ENCODE results near the gene RXRB.

RXRB gene

GRCh38 chr6:33174784-33175183 lies 25.7 kb downstream of the RXRB start:
- DNase-seq: no peak

DNA sequence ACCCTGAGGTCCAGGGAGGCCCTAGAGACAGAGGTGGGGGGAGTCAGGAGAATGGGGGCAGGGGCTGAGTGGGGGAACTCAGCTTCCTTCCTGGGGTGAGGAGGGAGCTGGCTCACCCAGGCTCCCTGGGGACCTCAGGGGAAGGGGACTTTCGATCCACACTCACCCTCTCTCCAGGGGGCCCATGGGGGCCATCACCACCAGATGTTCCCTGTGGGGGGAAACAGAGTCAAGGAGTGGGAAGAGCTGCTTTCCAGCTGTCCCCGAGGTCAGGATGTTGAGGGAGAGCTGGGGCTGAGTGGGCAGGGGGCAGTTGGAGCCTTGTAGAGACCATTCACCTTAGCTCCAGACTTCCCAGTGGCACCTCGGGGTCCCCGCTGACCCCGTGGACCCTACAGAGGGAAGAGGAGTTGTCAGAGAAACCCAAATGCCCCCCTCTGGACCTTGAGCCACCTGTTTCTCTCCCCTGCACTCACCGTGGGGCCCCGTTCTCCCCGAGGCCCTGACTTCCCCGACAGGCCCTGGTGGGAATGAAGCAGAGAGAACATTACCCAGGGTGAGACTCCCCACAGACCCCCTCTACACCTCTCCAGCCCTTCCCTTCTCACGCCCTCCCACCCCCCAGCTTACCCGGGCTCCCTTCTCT lies 26.8 kb downstream of the RXRB start:
- no peak for DNase-seq

DNA sequence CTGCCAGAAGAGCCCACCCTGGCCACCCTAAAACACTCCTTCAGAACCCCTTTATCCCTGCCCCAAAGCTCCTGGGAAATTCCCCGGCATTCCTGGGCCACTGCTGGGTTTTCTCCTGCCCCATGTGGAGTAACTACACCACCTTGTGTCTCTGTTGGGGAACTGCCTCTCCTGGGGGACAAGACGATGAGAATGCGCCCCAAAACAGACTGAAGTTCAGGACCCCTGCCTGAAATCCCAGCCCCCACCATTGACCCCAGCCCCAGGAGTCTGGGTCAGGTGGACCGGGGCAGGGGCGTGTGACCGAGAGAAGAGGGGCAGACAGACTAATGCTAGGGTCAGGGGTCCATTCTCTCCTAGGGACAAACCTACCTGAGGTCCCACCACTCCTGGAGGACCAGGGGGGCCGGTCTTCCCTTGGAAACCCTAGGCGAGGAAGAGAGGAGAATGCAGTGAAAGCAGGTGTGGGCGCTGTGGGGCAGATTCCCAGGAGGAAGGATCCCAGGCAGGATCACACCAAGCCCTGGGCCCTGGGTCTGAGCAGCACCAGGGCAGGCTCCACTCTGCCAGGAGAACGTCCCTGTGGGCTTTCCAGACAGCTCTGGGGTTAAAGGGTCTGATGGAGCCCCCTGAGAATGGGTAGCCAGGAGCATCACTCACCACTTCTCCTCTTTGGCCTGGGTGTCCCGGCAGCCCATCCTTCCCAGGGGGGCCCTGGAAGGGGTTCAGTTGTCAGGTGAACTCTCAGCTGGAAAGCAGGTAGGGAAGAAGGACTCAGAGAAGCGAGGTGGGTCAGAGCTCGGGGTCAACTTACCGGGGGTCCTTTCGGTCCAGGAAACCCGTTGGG lies 27.6 kb downstream of the RXRB start:
- no peak for DNase-seq

- DNase-seq: no peak
These were observed 28.4 kb downstream of the RXRB start for GRCh38 chr6:33171880-33172687.

GRCh38 chr6:33171016-33171879 lies 29.2 kb downstream of the RXRB start:
- DNase-seq: no peak

DNA sequence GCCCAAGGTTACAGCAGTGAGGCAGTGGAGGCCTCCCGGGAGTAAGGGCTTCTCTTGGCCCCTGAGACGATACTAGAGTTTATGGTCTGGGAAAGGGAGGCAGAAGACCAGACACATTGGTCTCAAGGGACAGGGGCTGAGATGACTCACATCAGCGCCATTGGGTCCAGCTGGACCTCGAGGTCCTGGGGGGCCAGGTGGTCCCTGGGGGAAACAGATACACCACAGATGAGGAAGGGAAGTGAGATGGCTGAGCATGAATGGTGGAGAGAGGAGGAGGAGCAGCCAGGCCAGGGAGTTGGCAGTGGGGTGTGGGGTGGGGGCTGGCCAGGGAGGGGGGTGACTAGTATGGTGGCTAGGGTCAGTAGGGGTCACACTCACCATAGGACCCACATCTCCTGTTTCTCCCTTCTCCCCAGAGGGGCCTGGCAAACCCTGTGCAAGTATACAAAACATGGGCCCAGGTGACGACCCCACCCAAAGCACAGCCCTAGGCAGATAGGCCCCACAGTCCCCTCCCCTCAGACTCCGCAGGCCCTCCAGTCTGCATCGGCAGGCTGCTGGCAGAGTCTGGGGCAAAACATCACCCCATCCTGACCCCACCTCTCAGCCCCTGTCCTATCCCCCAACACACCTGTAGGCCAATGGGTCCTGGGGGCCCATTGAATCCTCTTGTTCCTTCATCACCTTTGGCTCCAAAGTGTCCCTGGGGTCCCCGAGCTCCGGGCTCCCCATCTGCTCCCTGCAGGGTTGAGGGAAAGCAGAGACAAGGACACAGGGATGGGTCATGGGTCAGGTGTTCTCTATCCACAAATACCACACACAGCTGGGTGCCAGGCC lies 30.1 kb downstream of the RXRB start:
- peak; percentile 58 for DNase-seq

DNA sequence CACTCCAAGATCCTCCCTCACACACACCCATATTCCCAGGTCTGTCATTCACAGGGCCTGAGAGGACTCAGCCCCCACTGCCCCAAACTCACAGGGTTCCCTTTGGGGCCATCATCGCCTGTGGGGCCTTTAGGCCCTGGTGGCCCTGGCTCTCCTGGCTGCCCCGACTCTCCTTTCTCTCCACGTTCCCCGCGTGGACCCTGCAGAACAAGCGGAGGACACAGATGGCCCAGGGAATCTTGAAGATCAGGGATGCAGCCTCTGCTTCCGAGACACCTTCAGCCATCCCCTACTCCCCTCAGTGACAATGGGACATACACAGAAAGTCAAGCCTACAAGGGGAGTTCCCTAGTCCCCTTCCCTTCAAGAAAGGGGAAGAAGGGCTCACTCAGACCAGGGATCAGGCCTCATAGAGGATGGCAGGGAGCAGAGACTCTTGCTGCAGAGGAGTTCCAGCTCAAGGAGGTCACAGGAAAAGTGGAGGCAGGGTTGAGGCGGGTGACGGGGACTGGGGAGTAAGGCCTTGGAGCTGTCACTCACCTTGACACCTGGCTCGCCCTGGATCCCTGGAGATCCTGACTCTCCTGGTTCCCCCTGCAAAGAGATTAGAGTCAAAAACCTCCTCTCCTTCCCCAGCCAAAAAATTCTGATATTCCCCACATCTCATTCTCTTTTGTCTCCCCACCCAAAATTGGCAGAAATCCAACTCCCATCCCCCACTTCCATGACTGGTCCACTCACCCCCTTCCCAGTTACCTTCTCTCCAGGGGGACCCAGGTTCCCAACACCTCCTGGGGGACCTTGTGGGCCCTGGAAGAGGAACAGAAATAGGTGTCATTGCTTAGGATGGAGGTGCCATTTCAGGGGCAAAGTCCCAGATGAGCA lies 30.9 kb downstream of the RXRB start:
- DNase-seq: peak; percentile 54

DNA sequence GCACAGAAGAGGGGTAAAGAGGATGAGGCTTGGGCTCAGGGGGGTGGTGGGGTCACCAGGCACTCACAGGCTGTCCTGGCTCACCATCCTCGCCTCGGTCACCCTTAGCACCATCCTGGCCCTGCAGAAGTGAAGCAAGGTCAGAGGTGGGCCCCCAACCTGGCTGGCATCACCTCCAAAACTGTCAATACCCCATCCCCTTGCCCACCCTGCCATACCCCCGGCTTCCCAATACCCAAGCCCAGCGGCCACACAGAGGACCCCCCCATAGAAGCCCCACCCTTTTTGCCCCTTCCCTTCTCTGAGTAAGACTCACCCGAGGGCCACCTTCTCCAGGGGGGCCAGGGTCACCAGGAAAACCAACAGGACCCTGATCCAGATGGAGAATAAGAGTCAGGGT lies 31.8 kb downstream of the RXRB start:
- DNase-seq: no peak

GRCh38 chr6:33168284-33168601 lies 32.2 kb downstream of the RXRB start:
- peak; percentile 42 for DNase-seq

GRCh38 chr6:33167374-33168283 lies 32.8 kb downstream of the RXRB start:
- DNase-seq: peak; percentile 57

GRCh38 chr6:33166811-33167210 lies 33.7 kb downstream of the RXRB start:
- DNase-seq: peak; percentile 56

DNA sequence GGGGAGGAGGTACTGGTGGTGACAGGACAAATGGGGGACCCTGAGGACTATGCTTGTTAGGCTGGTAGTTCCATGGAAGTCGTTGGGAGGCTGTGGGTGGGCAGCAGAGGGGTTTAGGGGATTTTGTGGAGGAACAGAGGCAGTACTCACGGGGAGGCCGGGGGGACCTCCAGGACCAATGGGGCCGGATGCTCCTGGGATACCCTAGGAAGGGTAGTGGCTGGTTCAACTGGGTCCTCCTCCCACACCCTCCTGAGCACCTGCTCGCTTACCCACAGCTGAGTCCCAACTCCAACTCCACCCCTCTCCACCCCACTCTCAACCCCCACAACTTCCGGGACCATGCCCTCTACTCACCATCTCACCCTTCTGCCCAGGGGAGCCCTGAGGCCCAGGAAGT lies 34.1 kb downstream of the RXRB start:
- DNase-seq: no peak

DNA sequence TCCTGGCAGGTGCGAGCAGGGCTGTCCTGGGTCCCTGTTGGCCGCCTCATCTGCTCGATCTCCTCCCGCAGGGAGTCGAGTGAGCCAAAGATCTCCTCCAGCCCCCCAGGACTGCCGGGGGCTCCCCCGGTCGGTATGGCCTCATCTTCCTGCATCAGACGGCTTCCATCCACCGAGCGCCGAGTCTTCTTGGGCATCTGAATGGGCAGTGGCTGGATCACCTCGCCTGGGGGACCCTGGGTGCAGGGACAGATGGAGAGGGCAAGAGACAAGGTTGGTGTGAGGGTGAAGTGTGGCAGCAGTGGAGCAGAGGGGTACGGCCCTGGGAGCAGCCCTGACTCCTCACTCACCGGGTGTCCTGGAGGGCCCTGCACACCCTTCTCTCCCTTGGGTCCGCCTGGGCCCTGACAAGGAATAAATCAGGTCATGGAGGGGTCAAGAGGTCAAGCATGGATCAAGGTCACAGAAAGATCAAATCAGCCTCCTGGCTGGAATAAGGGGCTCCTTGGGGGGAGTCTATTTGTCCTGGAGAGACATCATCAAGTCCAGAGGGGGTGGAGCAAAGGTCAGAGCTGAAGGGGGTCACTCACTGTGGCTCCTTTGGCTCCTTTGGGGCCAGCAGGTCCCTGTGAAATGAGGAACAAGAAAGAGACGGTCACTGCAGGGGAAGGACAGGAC lies 34.7 kb downstream of the RXRB start:
- DNase-seq: no peak

DNA sequence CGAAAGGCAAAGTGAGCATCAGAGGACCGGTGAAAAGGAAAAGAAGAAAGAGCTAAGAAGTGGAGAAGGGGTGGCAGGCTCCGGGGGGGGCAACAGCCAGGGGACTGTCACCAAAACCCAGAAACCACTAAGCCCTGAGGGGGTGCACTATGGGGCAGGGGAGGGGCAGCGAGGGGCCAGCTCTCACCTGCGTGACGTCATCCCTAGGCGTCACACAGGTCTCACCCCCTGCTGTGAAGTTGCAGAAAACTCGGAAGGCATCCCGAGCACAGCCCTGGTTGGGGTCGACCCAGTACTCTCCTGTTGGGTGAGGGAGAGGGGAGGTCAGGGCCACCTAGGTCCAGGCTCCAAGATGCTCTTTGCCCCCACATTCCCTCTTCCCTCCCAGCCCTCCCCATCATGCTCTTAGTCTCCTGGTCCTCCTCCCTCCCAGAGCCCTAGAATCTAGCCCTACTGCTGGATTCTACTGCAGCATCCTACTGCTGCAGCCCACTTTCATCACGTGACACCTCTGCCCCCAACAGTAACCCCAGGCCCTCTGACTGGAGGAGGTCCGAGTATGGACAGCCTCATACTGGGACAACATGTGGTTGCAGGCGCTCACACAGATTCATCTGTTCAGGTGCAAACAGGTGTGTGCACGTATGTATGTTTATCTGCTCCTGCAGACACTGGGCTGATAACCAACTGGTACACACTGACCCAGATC lies 35.6 kb downstream of the RXRB start:
- DNase-seq: no peak

GRCh38 chr6:33164176-33164575 lies 36.3 kb downstream of the RXRB start:
- no peak for DNase-seq

DNA sequence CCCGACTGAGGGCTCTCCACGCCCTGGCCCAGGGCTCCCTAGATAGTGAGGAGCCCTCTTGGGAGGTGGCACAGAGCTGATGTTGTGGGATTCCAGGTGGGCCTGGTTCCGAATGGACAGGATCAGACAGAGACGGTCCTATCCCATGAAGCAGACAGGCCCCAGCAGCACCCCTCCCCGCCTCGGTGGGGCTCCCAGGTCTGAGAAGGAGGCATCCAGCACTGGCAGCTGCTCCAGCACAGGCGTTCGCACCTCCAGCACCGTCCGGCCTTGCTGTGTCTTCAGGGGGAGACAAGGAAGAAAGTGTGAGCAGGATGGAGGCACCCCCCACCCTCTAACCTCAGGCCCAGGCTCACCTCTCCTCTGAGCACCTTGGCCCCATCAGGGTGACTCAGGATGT lies 36.9 kb downstream of the RXRB start:
- peak; percentile 58 for DNase-seq

GRCh38 chr6:33161354-33162331 lies 38.8 kb downstream of the RXRB start:
- DNase-seq: peak; percentile 94
